ENCODE results near the gene HDAC4.

HDAC4 gene

DNA sequence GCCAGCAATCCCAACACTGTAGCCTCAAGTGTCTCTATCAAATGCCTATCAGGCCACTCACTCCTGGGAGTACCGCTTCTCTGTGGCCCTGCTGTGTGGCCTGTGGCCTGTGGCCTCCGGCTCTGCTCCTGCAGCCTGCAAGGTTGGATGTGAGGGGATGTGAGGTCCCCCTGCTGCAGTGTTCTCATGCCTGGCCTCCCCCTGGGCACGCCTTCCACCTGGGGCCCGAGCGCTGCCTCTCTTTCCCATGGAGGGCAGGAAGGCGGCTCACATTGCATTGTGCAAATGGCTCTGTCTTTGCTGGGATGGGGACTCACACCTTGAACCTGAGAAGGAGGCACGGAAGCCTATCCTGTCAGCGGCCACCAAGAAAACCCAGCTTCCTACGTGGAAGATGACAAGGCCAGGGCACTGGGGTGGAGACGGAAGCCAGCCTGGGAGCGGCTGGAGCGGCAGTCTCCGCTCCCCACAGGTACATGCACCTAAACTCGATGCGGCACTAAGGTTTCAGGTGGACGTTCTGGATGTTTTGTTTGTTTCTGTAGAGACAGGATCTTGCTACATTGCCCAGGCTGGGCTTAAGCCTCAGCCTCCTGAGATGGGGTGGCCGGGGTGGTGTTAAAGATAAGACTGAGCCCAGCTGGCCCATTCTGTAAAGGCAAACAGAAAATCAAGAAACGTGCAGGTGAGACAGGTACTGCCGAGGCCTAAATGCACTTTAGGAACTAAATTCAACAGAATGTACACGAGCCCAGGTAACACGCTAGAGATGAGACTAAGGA, 140.1 kb downstream of the HDAC4 start:
- H3K27ac ChIP-seq (ENCODE audit: low read depth, low read length, poor library complexity, severe bottlenecking), result no peak overlapping the region
- no peak for TF ChIP-seq EZH2 (IDR thresholded peaks at IDR 0.05; ENCODE audit: borderline replicate concordance, low read length)
- TF ChIP-seq, protein P1, sequence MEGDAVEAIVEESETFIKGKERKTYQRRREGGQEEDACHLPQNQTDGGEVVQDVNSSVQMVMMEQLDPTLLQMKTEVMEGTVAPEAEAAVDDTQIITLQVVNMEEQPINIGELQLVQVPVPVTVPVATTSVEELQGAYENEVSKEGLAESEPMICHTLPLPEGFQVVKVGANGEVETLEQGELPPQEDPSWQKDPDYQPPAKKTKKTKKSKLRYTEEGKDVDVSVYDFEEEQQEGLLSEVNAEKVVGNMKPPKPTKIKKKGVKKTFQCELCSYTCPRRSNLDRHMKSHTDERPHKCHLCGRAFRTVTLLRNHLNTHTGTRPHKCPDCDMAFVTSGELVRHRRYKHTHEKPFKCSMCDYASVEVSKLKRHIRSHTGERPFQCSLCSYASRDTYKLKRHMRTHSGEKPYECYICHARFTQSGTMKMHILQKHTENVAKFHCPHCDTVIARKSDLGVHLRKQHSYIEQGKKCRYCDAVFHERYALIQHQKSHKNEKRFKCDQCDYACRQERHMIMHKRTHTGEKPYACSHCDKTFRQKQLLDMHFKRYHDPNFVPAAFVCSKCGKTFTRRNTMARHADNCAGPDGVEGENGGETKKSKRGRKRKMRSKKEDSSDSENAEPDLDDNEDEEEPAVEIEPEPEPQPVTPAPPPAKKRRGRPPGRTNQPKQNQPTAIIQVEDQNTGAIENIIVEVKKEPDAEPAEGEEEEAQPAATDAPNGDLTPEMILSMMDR (IDR thresholded peaks at IDR 0.05; ENCODE audit: low read length), result no peak
- no peaks in the 10 kb centered on the region; the same call in 1 of the 2 replicates for H3K36me3 ChIP-seq (ENCODE audit: insufficient read depth, low read length)
- H2AFZ ChIP-seq (ENCODE audit: low read length), result no peak overlapping the region
- no peak overlapping the region for H3K4me2 ChIP-seq (ENCODE audit: low read length)
- H3K9me2 ChIP-seq (ENCODE audit: low read depth, low read length), result no peaks in the 10 kb centered on the region
- H3K4me3 ChIP-seq (ENCODE audit: low read depth, low read length, poor library complexity, severe bottlenecking), result no peak overlapping the region
- H4K20me1 ChIP-seq (ENCODE audit: insufficient read depth, low read length), result no peaks in the 10 kb centered on the region
- H3K79me2 ChIP-seq (ENCODE audit: insufficient read depth, low read length), result no peaks in the 10 kb centered on the region
- H3K9me3 ChIP-seq (ENCODE audit: low read length), result peaks cover 18% of the 10 kb centered on the region
- no peaks in the 10 kb centered on the region for H3K4me1 ChIP-seq (ENCODE audit: insufficient read depth, low read length, severe bottlenecking)
- peaks cover 6% of the 10 kb centered on the region for H3K27me3 ChIP-seq (ENCODE audit: insufficient read depth, low read length)
- H3K9ac ChIP-seq (ENCODE audit: low read length), result no peak overlapping the region
- no peaks in the 10 kb centered on the region for H3F3A ChIP-seq (ENCODE audit: insufficient read depth, low read length)

DNA sequence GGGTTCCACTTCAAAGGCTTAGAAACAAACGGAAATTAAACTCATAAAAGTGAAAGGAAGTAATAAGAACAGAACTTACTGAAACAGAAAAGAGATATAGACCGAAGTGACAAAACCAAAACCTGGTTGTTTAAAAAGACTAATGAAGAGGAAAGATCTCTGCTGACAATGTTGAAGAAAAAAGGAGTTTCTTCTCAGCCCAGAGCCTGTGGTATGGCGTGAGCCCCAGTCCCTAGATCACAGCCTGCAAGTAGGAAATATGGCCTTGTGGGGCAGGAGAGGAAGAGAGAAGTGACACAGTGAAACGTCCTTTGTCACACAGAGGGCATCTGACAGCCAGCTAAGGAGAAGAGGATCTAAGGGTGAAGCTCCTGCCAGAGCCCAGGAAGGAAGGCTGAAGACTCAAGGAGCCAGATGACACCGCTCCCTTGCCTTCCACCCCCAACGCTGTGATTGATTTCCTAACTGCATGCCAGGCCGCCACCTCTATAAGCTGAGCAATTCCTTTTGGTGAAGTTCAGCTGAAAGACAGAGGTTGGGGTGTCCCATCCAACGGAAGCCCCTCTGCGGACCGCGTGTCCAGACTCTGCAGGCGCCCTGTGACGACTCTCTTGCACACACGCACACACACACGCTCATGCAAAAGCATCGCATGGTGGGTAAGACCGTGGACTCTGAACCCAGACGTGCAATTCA, 141.1 kb downstream of the HDAC4 start:
- H3K79me2 ChIP-seq (ENCODE audit: insufficient read depth, low read length), result no peaks in the 10 kb centered on the region
- H3K9me2 ChIP-seq (ENCODE audit: low read depth, low read length), result no peaks in the 10 kb centered on the region
- no peaks in the 10 kb centered on the region; the same call in 1 of the 2 replicates for H3K36me3 ChIP-seq (ENCODE audit: insufficient read depth, low read length)
- no peak overlapping the region for H2AFZ ChIP-seq (ENCODE audit: low read length)
- no peak overlapping the region for H3K4me2 ChIP-seq (ENCODE audit: low read length)
- peaks cover 6% of the 10 kb centered on the region for H3K27me3 ChIP-seq (ENCODE audit: insufficient read depth, low read length)
- TF ChIP-seq, protein P1 (IDR thresholded peaks at IDR 0.05; ENCODE audit: low read length), result no peak
- TF ChIP-seq EZH2 (IDR thresholded peaks at IDR 0.05; ENCODE audit: borderline replicate concordance, low read length), result no peak
- H4K20me1 ChIP-seq (ENCODE audit: insufficient read depth, low read length), result no peaks in the 10 kb centered on the region
- no peaks in the 10 kb centered on the region for H3F3A ChIP-seq (ENCODE audit: insufficient read depth, low read length)
- H3K9me3 ChIP-seq (ENCODE audit: low read length), result peaks cover 18% of the 10 kb centered on the region
- no peaks in the 10 kb centered on the region for H3K4me1 ChIP-seq (ENCODE audit: insufficient read depth, low read length, severe bottlenecking)
- H3K27ac ChIP-seq (ENCODE audit: low read depth, low read length, poor library complexity, severe bottlenecking), result no peak overlapping the region
- H3K4me3 ChIP-seq (ENCODE audit: low read depth, low read length, poor library complexity, severe bottlenecking), result no peak overlapping the region
- H3K9ac ChIP-seq (ENCODE audit: low read length), result no peak overlapping the region

DNA sequence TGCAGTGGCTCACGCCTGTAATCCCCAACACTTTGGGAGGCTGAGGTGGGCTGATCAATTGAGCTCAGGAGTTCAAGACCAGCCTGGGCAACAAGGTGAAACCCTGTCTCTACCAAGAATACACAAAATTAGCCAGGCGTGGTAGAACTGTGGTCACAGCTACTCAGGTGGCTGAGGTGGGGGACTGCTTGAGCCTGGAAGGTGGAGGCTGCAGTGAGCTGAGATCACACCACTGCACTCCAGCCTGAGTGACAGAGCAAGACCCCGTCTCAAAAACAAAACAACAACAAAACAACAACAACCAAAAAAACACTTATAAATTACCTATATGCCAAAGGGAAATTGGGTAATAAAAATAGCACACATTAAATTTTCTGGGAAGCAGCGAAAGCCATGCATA, 141.6 kb downstream of the HDAC4 start:
- Histone ChIP-seq H3F3A (ENCODE audit: insufficient read depth, low read length) (no peaks in the 10 kb centered on the region), H3K27ac (ENCODE audit: low read depth, low read length, poor library complexity, severe bottlenecking) (no peak overlapping the region), H3K36me3 (ENCODE audit: insufficient read depth, low read length) (no peaks in the 10 kb centered on the region; the same call in 1 of the 2 replicates), H3K9me2 (ENCODE audit: low read depth, low read length) (no peaks in the 10 kb centered on the region), H3K79me2 (ENCODE audit: insufficient read depth, low read length) (no peaks in the 10 kb centered on the region), H4K20me1 (ENCODE audit: insufficient read depth, low read length) (no peaks in the 10 kb centered on the region), H3K4me1 (ENCODE audit: insufficient read depth, low read length, severe bottlenecking) (no peaks in the 10 kb centered on the region), H2AFZ (ENCODE audit: low read length) (no peak overlapping the region), H3K4me3 (ENCODE audit: low read depth, low read length, poor library complexity, severe bottlenecking) (no peak overlapping the region), H3K4me2 (ENCODE audit: low read length) (no peak overlapping the region), H3K27me3 (ENCODE audit: insufficient read depth, low read length) (peaks cover 6% of the 10 kb centered on the region), H3K9ac (ENCODE audit: low read length) (no peak overlapping the region), H3K9me3 (ENCODE audit: low read length) (peaks cover 18% of the 10 kb centered on the region)
- no peak for TF ChIP-seq EZH2 (IDR thresholded peaks at IDR 0.05; ENCODE audit: borderline replicate concordance, low read length)
- TF ChIP-seq, protein P1 (IDR thresholded peaks at IDR 0.05; ENCODE audit: low read length), result no peak
